ENCODE measurements around the gene RASSF9. TPM values are rescaled to one million over a fixed set of nuclear protein-coding genes. Genes with fewer than 3 reads are reported as not detected.

Gene RASSF9
- total and polyA plus RNA-seq, 9 of the 15 experiments (the other 6 are each of a cell fraction or from before 2014, with no cell fraction given): not detected

DNA sequence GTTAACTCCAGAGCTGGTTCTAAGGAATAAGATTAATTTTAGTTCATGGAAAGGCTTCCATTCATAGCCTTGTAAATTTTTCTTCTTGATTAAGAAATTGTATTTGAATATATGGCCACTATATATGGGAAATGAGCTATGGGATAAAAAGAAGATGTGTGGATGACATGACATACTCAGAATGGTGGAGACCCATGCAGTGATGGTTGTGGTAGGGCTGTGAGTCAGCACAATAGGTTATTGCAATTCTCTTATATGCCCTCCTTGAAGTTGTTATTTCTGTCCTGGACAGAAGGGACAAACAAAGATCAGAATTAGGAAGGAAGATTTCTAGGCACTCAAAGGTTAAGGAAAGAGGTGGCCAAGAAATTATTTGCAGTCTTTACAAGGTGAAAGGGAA is 21.5 kb downstream of the RASSF9 start:
- in situ Hi-C loops (cut with MboI): no loop called here
- intact Hi-C loops (cut with micrococcal nuclease): no loop called here
- POLR2A ChIA-PET: no interaction called here
- TF ChIP-seq MEF2D (tag; conservative IDR thresholded peaks at IDR 0.05; ENCODE audit: low read depth): no peak
- TF ChIP-seq STAT5B (CRISPR knock-in tag; IDR thresholded peaks at IDR 0.05): no peak
- no peak for TF ChIP-seq BRCA1 (IDR thresholded peaks at IDR 0.05)
- TF ChIP-seq BRCA1 (CRISPR knock-in tag; IDR thresholded peaks at IDR 0.05): no peak
- TF ChIP-seq, protein P1, sequence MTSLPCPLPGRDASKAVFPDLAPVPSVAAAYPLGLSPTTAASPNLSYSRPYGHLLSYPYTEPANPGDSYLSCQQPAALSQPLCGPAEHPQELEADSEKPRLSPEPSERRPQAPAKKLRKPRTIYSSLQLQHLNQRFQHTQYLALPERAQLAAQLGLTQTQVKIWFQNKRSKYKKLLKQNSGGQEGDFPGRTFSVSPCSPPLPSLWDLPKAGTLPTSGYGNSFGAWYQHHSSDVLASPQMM (CRISPR knock-in tag; IDR thresholded peaks at IDR 0.05): no peak
- no peak for TF ChIP-seq SP1 (CRISPR knock-in tag; IDR thresholded peaks at IDR 0.05)
- TF ChIP-seq JUND (IDR thresholded peaks at IDR 0.05; ENCODE audit: borderline replicate concordance, low read depth, low read length): no peak
- TF ChIP-seq JUND (tag; IDR thresholded peaks at IDR 0.05; ENCODE audit: borderline replicate concordance, low read depth, low read length): no peak
- TF ChIP-seq SP2 (IDR thresholded peaks at IDR 0.05; ENCODE audit: extremely low read depth, low read depth, low read length, poor library complexity, severe bottlenecking): no peak
- TF ChIP-seq YY1 (IDR thresholded peaks at IDR 0.05; ENCODE audit: borderline replicate concordance in 1 of 3, control insufficient read depth in 1 of 3, extremely low read depth in 1 of 3, insufficient read depth in 3 of 3, insufficient read length in 1 of 3, insufficient replicate concordance in 2 of 3, low read depth in 1 of 3, low read length in 2 of 3): no peak
- TF ChIP-seq ATF1 (CRISPR knock-in tag; IDR thresholded peaks at IDR 0.05): no peak
- TF ChIP-seq ATF1 (tag; IDR thresholded peaks at IDR 0.05): no peak
- no peak for TF ChIP-seq NR2C2 (CRISPR knock-in tag; IDR thresholded peaks at IDR 0.05)
- no peak for TF ChIP-seq NR2C2 (tag; IDR thresholded peaks at IDR 0.05)
- TF ChIP-seq MED1 (CRISPR knock-in tag; IDR thresholded peaks at IDR 0.05; ENCODE audit: borderline replicate concordance): no peak
- DNase-seq (ENCODE audit: extremely low read depth in 1 of 4, low spot score in 3 of 4) (no peak), ATAC-seq (no peak), FAIRE-seq (no peak)
- Histone ChIP-seq H3K9me1 (ENCODE audit: control insufficient read depth, insufficient read depth, low read length) (no peaks in the 10 kb centered on the region), H3K79me2 (ENCODE audit: control insufficient read depth, insufficient read depth, low read length) (no peaks in the 10 kb centered on the region), H3K36me3 (ENCODE audit: control insufficient read depth, insufficient read depth, low read length) (no peaks in the 10 kb centered on the region), H3K9ac (ENCODE audit: insufficient read depth in 1 of 2, low read depth in 2 of 2, low read length in 2 of 2) (no peak overlapping the region), H2AFZ (ENCODE audit: low read depth, low read length) (no peak overlapping the region), H3K4me3 (no peak overlapping the region), H4K20me1 (replicated peaks; ENCODE audit: control insufficient read depth, insufficient read depth, low read length) (no peaks in the 10 kb centered on the region), H3K9me3 (replicated peaks; ENCODE audit: control insufficient read depth, insufficient read depth, low read depth, low read length) (no peaks in the 10 kb centered on the region), H3K27ac (ENCODE audit: extremely low read depth, low read depth, low read length) (no peak overlapping the region), H3K27me3 (ENCODE audit: control insufficient read depth in 2 of 2, insufficient read depth in 2 of 2, low read length in 2 of 2) (no peaks in the 10 kb centered on the region), H3K4me2 (ENCODE audit: insufficient read depth, low read length) (no peak overlapping the region), H3K4me1 (replicated peaks in 1 of 2; ENCODE audit: control insufficient read depth in 2 of 2, insufficient read depth in 2 of 2, low read length in 2 of 2) (no peaks in the 10 kb centered on the region)
- BruUV-seq (replicated peaks): no TSS peak
- CTCF ChIA-PET (ENCODE audit: low intra/inter-chr PET ratio): no interaction called here

Measured in K562 (cell line).